ENCODE measurements around the gene RPL28. TPM values are rescaled to one million over a fixed set of nuclear protein-coding genes. Genes with fewer than 3 reads are reported as not detected.
A peak's percentile ranks its signal among the peaks of the same experiment; 100 is the strongest.

RPL28 gene
- polyA plus RNA-seq, 1 donor from 2014 or later = 825 TPM

- H3K4me1 Mint-ChIP-seq = no peaks in the 10 kb centered on the region
- peaks cover 2% of the 10 kb centered on the region for H3K36me3 Mint-ChIP-seq
- peaks cover 0 to 2% (median 0%) of the 10 kb centered on the region in 3 donors for H3K9me3 Mint-ChIP-seq
- peaks cover 10% of the 10 kb centered on the region for H3K27me3 Mint-ChIP-seq
- H3K27ac Mint-ChIP-seq = no peak overlapping the region
- H3K4me3 Mint-ChIP-seq = peak overlapping the region in 1 of 4 donors; percentile 54
These were observed 23.4 kb upstream of the RPL28 start for GRCh38 chr19:55362174-55362989.

GRCh38 chr19:55362990-55363716 lies 22.6 kb upstream of the RPL28 start, which contains the start of gene GARIN5B:
TSS of gene GARIN5B (minus strand) at chr19:55363260. CDS start at chr19:55363066, 194 bp downstream.
- Mint-ChIP-seq H3K4me1 (no peaks in the 10 kb centered on the region), H3K9me3 (no peaks in the 10 kb centered on the region), H3K36me3 (no peaks in the 10 kb centered on the region), H3K27me3 (peaks cover 12% of the 10 kb centered on the region), H3K27ac (no peak within 1 kb of the TSS), H3K4me3 (peak within 1 kb of the TSS in 1 of 4 donors; percentile 54)

GRCh38 chr19:55365245-55365644 lies 20.5 kb upstream of the RPL28 start:
- H3K4me3 Mint-ChIP-seq = no peak overlapping the region
- H3K27ac Mint-ChIP-seq = no peak overlapping the region
- peaks cover 0 to 2% (median 0%) of the 10 kb centered on the region in 3 donors for H3K9me3 Mint-ChIP-seq
- no peaks in the 10 kb centered on the region for H3K36me3 Mint-ChIP-seq
- peaks cover 0 to 4% (median 2%) of the 10 kb centered on the region in 3 donors for H3K4me1 Mint-ChIP-seq
- peaks cover 16% of the 10 kb centered on the region for H3K27me3 Mint-ChIP-seq

- Mint-ChIP-seq H3K27ac (peak overlapping the region in 1 of 3 donors; percentile 31), H3K9me3 (peaks cover 0 to 2% (median 0%) of the 10 kb centered on the region in 3 donors), H3K4me3 (no peak overlapping the region), H3K27me3 (peaks cover 18% of the 10 kb centered on the region), H3K4me1 (peaks cover 0 to 5% (median 4%) of the 10 kb centered on the region in 3 donors), H3K36me3 (no peaks in the 10 kb centered on the region)
These were observed 19.8 kb upstream of the RPL28 start for GRCh38 chr19:55365964-55366363.

- Mint-ChIP-seq H3K9me3 (peaks cover 0 to 2% (median 0%) of the 10 kb centered on the region in 3 donors), H3K4me3 (no peak overlapping the region), H3K27ac (peak overlapping the region in 1 of 3 donors; percentile 65), H3K4me1 (peaks cover 0 to 7% (median 4%) of the 10 kb centered on the region in 3 donors), H3K27me3 (peaks cover 20% of the 10 kb centered on the region), H3K36me3 (no peaks in the 10 kb centered on the region)
These were observed 18.9 kb upstream of the RPL28 start for GRCh38 chr19:55366790-55367189.

DNA sequence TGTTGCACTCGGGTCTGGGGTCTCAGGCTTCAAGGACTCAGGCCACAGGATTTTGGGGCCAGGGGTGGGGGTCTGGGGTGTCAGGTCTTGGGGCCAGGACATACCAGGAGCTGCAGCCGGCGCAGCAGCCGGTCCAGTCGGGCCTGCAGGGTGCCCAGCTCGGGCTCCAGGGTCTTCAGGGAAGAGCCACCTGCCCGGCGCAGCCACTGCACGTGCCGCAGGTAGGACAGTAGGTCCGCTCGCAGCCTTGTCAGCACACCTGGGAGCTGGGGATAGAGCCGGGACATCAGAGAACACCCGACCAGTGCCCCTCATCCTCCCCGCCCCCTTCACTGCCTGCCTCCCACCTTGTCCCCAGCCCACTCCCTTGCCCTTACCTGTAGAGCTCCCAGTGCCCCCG lies 17.6 kb upstream of the RPL28 start:
- Mint-ChIP-seq H3K9me3 (peaks cover 0 to 4% (median 0%) of the 10 kb centered on the region in 3 donors), H3K27ac (no peak overlapping the region), H3K4me3 (peak overlapping the region in 2 of 4 donors; percentile 17 to 60), H3K4me1 (peaks cover 0 to 7% (median 4%) of the 10 kb centered on the region in 3 donors), H3K27me3 (peaks cover 24% of the 10 kb centered on the region), H3K36me3 (no peaks in the 10 kb centered on the region)

DNA sequence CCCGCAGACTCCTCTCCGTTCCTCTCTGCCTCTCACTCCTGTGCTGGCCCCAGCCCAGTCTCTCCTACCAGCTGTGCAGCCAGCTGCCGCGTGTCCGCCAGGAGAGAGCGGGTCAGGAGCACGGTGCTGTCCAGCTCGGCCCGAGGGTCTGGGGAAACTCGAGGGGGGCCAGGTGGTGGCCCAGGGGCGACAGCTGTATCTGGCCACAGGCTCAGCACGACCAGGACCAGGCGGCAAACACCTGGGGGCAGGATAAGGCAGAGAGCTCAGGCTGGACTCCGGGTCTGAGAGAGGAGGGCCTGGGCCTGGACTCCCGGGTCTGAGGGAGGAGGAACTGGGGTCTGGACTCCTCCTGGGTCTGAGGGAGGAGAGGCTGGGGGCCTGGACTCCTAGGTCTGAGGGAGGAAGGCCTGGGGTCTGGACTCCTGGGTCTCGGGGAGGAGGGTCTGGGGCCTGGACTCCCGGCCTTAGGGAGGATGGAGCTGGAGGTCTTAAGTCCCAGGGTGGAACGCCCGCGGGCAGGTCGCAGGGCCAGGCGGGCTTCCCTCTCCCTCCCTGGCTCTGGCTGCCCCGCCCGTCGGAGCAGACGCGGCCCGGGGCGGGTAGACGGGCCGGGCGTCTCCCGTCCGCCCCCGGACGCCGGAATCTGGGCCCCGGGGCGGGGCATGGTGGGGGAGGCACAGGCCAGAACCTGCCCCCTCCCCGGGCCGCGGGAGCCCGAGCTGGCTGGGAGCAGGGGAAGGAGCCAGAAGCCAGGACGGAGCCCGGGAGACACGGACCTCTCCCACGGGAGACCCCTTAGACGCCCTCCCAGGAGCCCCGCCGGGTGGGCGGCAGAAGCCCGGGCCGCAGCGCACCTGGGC lies 16.8 kb upstream of the RPL28 start:
- H3K27me3 Mint-ChIP-seq = peaks cover 28% of the 10 kb centered on the region
- H3K27ac Mint-ChIP-seq = no peak overlapping the region
- H3K4me3 Mint-ChIP-seq = peak overlapping the region in 1 of 4 donors; percentile 68
- H3K9me3 Mint-ChIP-seq = peaks cover 0 to 4% (median 0%) of the 10 kb centered on the region in 3 donors
- H3K36me3 Mint-ChIP-seq = no peaks in the 10 kb centered on the region
- peaks cover 0 to 9% (median 7%) of the 10 kb centered on the region in 3 donors for H3K4me1 Mint-ChIP-seq

GRCh38 chr19:55369653-55370304 lies 16.0 kb upstream of the RPL28 start:
- peak overlapping the region in 3 of 4 donors; percentile 50 to 90 (median 76) for H3K4me3 Mint-ChIP-seq
- peaks cover 0 to 9% (median 7%) of the 10 kb centered on the region in 3 donors for H3K4me1 Mint-ChIP-seq
- peaks cover 0 to 4% (median 0%) of the 10 kb centered on the region in 3 donors for H3K9me3 Mint-ChIP-seq
- no peak overlapping the region for H3K27ac Mint-ChIP-seq
- peaks cover 29% of the 10 kb centered on the region for H3K27me3 Mint-ChIP-seq
- no peaks in the 10 kb centered on the region for H3K36me3 Mint-ChIP-seq

GRCh38 chr19:55370305-55370988 lies 15.3 kb upstream of the RPL28 start, which contains the start of gene IL11:
TSS of gene IL11 (minus strand) at chr19:55370463. CDS start at chr19:55370310, 153 bp downstream.
- Mint-ChIP-seq H3K27ac (peak within 1 kb of the TSS in 1 of 3 donors; percentile 2), H3K4me1 (peaks cover 0 to 9% (median 7%) of the 10 kb centered on the region in 3 donors), H3K36me3 (no peaks in the 10 kb centered on the region), H3K27me3 (peaks cover 28% of the 10 kb centered on the region), H3K4me3 (peak within 1 kb of the TSS; percentile 8 to 90 (median 63)), H3K9me3 (peaks cover 0 to 4% (median 0%) of the 10 kb centered on the region in 3 donors)

DNA sequence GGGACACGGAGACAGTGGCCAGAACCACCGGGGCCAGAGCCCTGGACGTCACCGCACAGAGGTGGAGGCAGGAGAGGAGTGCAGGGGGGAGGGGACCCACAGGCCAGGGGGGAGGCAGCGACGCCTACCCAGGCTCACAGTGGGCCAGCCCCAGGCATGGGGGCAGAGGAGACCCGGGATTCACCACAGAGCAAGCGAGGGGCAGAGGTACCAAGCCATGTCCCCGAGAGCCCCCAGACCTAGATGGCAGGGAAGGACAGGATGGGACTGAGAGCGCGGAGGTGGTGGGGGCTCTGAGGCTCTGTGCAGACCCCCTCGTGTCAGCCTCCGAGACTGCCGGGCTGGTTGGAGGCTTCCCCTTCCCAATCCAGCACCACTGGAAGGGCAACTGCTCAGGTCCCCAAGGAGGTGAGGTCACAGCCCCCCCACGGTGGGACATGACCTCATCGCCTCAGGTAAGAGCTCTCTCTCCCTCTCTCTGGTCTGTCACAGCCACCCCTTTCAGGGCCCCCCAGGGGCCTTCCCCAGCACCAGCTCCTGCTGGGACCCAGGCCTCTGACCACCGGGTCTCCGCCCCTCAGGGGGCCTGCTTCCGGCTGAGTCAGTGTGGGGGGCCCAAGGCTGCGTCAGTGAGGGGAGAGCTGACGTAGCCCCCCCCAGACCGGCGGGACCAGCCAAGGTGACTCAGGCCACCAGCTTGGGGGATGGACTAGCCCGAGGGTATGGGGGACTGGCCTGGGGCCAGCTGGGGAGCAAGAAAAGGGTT lies 13.2 kb upstream of the RPL28 start:
- Mint-ChIP-seq H3K36me3 (no peaks in the 10 kb centered on the region), H3K4me1 (peaks cover 0 to 9% (median 7%) of the 10 kb centered on the region in 3 donors), H3K4me3 (peak overlapping the region in 1 of 4 donors; percentile 54), H3K27ac (no peak overlapping the region), H3K27me3 (peaks cover 25% of the 10 kb centered on the region), H3K9me3 (peaks cover 0 to 4% (median 0%) of the 10 kb centered on the region in 3 donors)

DNA sequence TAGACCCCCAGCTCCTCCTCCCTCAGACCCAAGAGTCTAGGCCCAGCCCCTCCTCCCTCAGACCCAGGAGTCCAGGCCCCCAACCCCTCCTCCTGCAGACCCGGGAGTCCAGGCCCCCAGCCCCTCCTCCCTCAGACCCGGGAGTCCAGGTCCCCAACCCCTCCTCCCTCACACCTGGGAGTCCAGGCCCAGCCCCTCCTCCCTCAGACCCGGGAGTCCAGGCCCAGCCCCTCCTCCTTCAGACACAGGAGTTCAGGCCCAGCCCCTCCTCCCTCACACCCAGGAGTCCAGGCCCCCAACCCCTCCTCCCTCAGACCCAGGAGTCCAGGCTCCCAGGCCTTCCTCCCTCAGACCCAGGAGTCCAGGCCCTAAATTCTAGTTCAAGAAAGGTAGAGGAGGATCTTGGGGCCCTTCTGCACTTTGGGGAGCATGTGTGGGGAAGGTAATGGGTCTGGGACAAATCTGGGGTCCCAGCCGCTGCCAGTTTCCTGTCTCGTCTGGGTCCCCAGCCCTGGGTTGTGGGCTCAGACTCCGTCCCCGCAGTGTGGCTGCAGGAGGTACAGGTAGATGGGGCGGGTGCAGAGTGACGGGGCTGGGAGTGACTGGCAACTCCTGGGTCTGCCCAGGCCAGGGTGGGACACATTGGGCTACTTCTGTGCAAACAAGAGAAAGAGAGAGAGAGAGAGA lies 12.3 kb upstream of the RPL28 start:
- H3K4me1 Mint-ChIP-seq = peaks cover 0 to 9% (median 7%) of the 10 kb centered on the region in 3 donors
- peak overlapping the region in 1 of 4 donors; percentile 8 for H3K4me3 Mint-ChIP-seq
- no peaks in the 10 kb centered on the region for H3K36me3 Mint-ChIP-seq
- H3K9me3 Mint-ChIP-seq = peaks cover 0 to 4% (median 0%) of the 10 kb centered on the region in 3 donors
- peaks cover 22% of the 10 kb centered on the region for H3K27me3 Mint-ChIP-seq
- no peak overlapping the region for H3K27ac Mint-ChIP-seq

DNA sequence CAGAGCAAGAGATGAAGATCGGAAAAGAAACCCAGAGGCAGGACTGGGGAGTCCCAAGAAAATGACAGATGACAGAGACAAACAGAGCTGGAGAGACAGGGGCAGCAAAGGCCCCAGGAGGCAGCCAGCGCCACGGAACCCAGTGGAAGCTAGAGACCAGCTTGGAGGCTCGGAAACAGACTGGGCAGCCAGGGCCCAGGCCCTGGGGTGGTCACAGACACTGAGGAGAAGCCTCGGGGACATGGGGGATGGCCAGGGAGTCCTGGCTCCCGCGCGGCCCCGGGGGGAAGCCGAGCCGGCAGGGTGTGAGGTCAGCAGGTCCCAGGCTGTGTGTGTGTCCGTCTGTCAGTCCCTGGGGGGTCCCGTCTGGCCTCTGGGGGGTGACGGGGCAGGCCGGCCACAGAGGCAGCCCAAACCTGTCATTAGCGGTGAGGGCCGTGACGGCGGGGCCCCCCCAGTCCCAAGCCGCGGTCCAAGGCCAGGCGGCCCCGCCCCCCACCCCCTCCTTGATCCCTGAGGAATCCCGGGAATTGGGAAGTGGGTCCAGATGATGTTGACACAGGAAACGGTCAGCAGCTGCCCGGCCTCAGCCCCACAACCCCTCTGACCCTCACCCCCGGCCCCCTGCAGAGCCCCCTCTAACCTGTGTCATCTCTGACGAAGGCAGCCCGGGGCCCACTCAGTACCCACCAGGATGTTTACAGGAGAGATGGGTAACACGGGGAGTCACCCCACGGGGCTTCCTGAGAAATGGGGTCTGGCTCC lies 11.6 kb upstream of the RPL28 start:
- peaks cover 22% of the 10 kb centered on the region for H3K27me3 Mint-ChIP-seq
- H3K9me3 Mint-ChIP-seq = peaks cover 0 to 4% (median 0%) of the 10 kb centered on the region in 3 donors
- no peak overlapping the region for H3K27ac Mint-ChIP-seq
- no peaks in the 10 kb centered on the region for H3K36me3 Mint-ChIP-seq
- H3K4me3 Mint-ChIP-seq = no peak overlapping the region
- H3K4me1 Mint-ChIP-seq = peaks cover 0 to 9% (median 7%) of the 10 kb centered on the region in 3 donors

All from IgD-negative memory B cell (primary cell).